Dedifferentiated amniotic fluid mesenchymal stem cell (primary cell): Measurements from ENCODE around the gene CFTR.

Source experiments
- DNase-seq: peaks from one replicate; pipeline ENCODE4 v3.0.0-alpha.2; 2016; ENCODE audit errors: extremely low spot score

CFTR gene

DNA sequence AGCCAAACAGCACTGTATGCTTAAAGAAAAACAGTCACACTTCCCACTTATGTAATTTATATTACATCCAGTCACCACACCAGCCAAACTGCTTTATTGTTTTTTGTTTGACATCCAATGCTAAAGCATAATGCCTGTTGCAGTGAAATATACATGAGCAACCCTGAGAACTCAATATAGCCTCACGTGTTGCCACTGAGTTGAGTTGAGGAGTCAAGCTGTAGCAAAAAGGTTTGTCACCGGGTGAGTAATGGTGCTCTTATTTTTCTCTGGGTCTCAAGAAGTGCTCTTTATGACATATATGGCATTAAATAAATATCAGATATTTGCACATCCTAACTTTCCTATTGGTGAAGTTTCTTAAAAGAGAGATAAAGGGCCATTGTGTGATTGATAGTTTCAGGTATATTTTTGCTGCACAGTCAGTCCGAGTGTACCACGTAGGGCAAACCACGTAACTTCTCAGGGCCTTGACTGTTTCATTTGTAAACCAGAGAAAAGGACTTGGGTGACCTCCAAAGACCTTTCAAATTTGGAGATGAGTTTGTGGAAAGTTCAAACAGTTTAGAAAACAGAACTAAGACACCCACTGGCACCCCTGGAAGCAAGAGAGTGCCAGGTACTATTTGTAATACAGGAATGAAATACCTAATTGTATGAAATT lies 168.5 kb downstream of the CFTR start:
- no peak for DNase-seq

- no peak for DNase-seq
Measured at GRCh38 chr7:117652943-117653680, 173.3 kb downstream of the CFTR start.

- no peak for DNase-seq
Measured at GRCh38 chr7:117654780-117655179, 175.0 kb downstream of the CFTR start.

GRCh38 chr7:117656806-117657205 lies 177.0 kb downstream of the CFTR start:
- no peak for DNase-seq

GRCh38 chr7:117659531-117660011 lies 179.7 kb downstream of the CFTR start:
- DNase-seq = no peak

DNA sequence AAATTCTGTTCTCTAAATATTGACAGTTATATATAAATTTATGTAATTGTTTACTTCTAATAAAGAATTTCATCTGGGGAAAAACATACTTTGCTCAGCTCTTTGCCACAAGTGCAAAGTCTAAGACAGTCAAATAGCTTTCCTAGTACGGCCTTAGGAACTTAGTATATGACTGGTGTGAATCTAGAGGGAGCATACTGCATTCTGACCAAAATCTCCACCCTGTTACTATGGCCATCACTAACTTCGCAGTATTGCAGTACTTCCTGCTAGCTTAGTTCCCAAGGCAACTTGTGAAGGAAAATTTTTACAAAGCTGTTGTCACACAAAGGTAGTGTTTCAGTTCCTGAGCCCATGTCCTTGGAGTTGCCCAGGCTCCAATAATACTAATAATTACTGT lies 181.5 kb downstream of the CFTR start:
- no peak for DNase-seq

DNA sequence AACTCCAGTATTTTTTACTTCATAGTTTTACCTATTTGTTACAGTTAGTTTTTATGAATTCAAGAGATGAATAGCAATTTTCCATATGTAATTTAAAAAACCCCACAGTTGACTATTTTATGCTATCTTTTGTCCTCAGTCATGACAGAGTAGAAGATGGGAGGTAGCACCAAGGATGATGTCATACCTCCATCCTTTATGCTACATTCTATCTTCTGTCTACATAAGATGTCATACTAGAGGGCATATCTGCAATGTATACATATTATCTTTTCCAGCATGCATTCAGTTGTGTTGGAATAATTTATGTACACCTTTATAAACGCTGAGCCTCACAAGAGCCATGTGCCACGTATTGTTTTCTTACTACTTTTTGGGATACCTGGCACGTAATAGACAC lies 184.2 kb downstream of the CFTR start:
- DNase-seq = no peak

DNA sequence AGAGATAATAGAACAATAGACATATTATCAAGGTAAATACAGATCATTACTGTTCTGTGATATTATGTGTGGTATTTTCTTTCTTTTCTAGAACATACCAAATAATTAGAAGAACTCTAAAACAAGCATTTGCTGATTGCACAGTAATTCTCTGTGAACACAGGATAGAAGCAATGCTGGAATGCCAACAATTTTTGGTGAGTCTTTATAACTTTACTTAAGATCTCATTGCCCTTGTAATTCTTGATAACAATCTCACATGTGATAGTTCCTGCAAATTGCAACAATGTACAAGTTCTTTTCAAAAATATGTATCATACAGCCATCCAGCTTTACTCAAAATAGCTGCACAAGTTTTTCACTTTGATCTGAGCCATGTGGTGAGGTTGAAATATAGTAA lies 185.5 kb downstream of the CFTR start:
- DNase-seq = no peak

GRCh38 chr7:117666031-117666430 lies 186.2 kb downstream of the CFTR start:
- DNase-seq = no peak

DNA sequence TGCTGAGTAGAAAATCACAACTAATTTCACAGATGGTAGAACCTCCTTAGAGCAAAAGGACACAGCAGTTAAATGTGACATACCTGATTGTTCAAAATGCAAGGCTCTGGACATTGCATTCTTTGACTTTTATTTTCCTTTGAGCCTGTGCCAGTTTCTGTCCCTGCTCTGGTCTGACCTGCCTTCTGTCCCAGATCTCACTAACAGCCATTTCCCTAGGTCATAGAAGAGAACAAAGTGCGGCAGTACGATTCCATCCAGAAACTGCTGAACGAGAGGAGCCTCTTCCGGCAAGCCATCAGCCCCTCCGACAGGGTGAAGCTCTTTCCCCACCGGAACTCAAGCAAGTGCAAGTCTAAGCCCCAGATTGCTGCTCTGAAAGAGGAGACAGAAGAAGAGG lies 186.9 kb downstream of the CFTR start:
- no peak for DNase-seq

DNA sequence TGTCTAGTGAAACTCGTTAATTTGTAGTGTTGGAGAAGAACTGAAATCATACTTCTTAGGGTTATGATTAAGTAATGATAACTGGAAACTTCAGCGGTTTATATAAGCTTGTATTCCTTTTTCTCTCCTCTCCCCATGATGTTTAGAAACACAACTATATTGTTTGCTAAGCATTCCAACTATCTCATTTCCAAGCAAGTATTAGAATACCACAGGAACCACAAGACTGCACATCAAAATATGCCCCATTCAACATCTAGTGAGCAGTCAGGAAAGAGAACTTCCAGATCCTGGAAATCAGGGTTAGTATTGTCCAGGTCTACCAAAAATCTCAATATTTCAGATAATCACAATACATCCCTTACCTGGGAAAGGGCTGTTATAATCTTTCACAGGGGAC lies 187.6 kb downstream of the CFTR start:
- DNase-seq = no peak

- no peak for DNase-seq
Measured at GRCh38 chr7:117669818-117670217, 190.0 kb downstream of the CFTR start.

- DNase-seq = no peak
Measured at GRCh38 chr7:117672453-117672852, 192.6 kb downstream of the CFTR start.

DNA sequence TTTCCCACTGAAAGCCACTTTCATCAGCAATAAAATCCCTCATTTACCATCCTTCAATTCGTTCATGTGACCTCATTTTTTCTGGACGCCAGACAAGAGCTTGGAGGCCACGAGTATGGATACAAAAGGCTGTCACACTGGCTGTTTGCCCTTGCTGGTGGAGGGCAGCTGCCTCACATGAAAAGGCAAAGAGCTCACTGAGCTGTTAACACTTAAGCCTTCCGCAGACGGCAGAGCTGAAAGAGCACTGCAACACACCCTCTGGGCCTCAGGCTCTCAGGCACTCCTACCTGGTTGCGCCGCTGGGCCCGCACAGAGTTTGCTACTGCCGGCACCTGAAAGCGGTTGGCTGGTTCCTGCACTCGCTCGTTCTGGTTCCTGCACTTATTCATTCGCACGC lies 193.5 kb downstream of the CFTR start:
- DNase-seq = no peak

- peak; percentile 70 for DNase-seq
Measured at GRCh38 chr7:117673839-117674238, 194.0 kb downstream of the CFTR start.

DNA sequence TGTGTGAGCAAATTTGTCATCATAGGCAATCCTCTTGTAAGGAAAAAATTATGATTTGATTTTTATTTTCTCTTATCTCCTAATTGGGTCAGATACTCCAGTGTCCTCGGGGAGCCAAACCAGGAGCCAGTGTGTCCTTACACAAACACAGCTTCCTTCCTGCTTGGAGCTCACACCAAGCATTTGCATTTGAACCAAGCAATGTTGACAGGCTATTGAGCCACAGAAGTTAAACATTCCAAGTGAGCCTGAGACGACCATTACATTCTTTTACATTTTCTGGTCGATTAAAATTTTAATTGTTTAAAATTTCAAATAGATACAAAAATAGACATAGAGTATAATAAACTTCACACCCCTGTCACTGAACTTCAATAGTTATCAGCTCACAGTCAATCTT lies 194.8 kb downstream of the CFTR start:
- DNase-seq = no peak

DNA sequence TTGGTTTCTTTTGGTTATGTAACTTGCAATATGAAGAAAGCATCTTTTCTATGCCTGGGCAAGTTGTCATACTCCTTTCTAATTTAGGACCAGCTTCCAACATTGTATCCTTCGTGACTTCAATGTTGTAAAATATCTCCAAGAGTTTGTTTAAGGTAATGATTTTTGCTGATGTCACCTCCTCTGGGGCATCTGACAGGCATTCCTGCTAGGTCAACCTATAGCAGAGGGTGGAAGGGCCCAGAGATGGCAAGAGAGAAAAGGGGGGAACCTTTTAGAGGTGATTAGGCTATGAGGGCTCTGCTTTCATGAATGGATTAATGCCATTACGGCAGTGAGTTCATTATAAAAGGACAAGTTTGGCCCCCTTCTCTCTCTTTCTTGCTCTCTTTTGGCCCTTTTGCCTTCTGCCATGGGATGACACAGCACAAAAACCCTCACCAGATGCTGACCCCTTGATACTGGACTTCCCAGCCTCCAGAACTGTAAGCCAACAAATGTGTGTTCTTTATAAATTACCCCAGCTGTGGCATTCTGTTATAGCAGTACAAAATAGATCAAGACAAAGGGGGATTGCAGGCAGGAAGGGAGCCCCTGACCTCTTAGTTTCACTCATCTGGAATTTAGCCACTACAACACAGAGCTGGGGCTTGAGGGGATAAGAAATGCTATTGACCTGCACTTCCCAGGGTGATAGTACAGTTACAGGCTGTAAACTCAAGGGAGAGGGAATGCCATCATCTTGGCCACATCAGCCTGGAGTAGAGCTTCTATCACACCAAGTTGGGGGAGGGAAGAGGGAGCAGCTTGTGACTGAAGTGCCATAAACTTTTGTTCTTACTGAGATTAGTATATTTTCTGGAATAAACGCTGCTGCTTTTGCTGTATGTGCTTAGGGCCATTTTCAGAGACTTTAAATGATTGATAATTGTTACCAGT lies 195.9 kb downstream of the CFTR start:
- DNase-seq = no peak

- no peak for DNase-seq
Measured at GRCh38 chr7:117679120-117679519, 199.3 kb downstream of the CFTR start.

- no peak for DNase-seq
Measured at GRCh38 chr7:117682681-117683385, 203.0 kb downstream of the CFTR start.

DNA sequence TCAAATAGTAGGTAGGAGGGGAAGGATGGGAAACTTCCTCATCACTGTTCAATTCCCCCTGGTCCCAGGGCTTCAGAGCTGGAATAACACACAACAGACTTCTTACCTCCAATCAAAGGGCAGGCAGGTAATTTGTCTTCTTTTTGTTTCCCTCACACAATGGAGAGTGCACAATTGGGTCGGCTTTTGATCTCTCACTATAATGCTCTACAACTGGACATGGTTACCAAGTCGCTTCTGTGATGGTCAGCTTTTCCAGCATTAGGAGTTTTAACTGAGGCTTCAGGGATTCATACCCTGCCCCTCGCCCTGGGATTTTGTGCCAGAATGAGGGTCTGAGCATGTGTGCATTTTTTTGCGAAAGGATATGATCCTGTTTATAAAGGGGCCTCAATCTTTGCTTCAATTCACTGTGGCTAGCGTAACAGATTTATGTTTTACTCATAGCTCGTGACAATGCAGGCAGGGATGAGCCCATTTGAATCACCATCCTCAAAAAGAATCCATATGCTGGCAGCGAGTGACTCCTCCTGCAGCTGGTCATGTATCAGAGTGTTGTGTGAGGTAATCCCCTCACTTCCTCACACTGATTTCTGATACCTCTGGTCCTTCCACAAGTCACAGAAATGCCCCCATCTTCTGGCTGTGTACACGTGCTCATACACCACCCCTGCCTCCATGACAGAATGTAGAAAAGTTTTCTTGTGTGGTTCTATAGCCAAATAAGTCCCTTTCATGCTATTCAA lies 203.8 kb downstream of the CFTR start:
- no peak for DNase-seq

DNA sequence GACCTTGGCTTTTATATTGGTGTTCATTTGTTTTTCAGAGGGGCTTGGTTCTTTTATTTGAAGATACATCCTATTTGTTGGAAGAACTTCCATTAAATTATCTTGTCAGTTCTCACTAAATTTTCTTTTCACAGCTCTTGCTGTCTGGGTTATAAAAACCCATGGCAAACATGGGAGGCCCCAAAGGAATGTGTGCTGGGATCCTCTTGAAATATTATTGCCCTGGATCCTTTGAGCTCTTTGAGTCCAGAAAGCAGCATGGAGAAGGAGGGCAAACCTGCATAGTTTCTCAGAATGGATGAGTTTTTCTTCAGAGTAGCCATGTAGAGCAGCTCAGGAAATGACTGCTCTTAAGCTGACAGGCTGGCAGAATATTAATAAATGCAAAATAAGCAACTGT lies 206.0 kb downstream of the CFTR start:
- DNase-seq = no peak
